SK-N-SH (cell line): ENCODE measurements around the gene HTRA2. TPM values are rescaled to one million over a fixed set of nuclear protein-coding genes. Genes with fewer than 3 reads are reported as not detected.

Experiments
- CTCF ChIA-PET: fragments of 300-600, 350-600 bp; formaldehyde crosslinking; extraction: SDS; loops from one replicate; lab custom pipeline; 2021; lab: Yijun Ruan, JAX
- POLR2A ChIA-PET: fragments of 350-600 bp; sonication (Branson Sonifier 250); formaldehyde crosslinking; extraction: SDS; loops from one replicate; lab custom pipeline; 2020; ENCODE audit warnings: antibody characterized with exemption, inconsistent platforms; lab: Yijun Ruan, JAX
- DNase-seq: peaks from one replicate; pipeline ENCODE4 v3.0.0; 2012
- H2AFZ ChIP-seq: fragments of 200-600 bp; sonication (generic); 2 replicates; pipeline ENCODE4 v1.8.1; 2016; ENCODE audit warnings: antibody characterized with exemption, mild to moderate bottlenecking, low read depth
- H3F3A ChIP-seq: fragments of 200-600 bp; sonication (generic); replicated peaks from 2 replicates; pipeline ENCODE3; 2016; ENCODE audit warnings: antibody characterized with exemption, mild to moderate bottlenecking; ENCODE audit not compliant: insufficient read depth
- H3K27ac ChIP-seq, 2 experiments: fragments of 200-500 bp in 1 of 2; fragments of 200-600 bp in 1 of 2; sonication (Bioruptor generic) in 1 of 2; sonication (generic), shearing (Covaris generic) in 1 of 2; 2 replicates each; pipeline versions ENCODE4 v1.5.1 to v1.6.1; 2014 to 2016; ENCODE audit warnings: low read depth in 2 of 2, inconsistent platforms in 1 of 2, low read length in 1 of 2, mild to moderate bottlenecking in 1 of 2, mixed read lengths in 1 of 2
- H3K27me3 ChIP-seq: fragments of 200-600 bp; sonication (generic), shearing (Covaris generic); 2 replicates; pipeline ENCODE4 v1.6.1; 2016; ENCODE audit warnings: mixed run types; ENCODE audit not compliant: insufficient read depth
- H3K36me3 ChIP-seq, 2 experiments: fragments of 200-500 bp in 1 of 2; fragments of 200-600 bp in 1 of 2; sonication (Bioruptor generic) in 1 of 2; sonication (generic) in 1 of 2; replicated peaks in 1 of 2; 2 replicates each; pipeline versions ENCODE3 to v1.5.1; 2014 to 2016; ENCODE audit warnings: low read length in 1 of 2, mild to moderate bottlenecking in 1 of 2; ENCODE audit not compliant: insufficient read depth in 2 of 2, control insufficient read depth in 1 of 2
- H3K4me1 ChIP-seq, 2 experiments: fragments of 200-500 bp in 1 of 2; fragments of 200-600 bp in 1 of 2; sonication (Bioruptor generic) in 1 of 2; sonication (generic), shearing (Covaris generic) in 1 of 2; 2 replicates each; pipeline versions ENCODE4 v1.5.1 to v1.6.1; 2014 to 2016; ENCODE audit warnings: low read depth in 1 of 2, low read length in 1 of 2, mixed run types in 1 of 2; ENCODE audit not compliant: insufficient read depth in 2 of 2, control insufficient read depth in 1 of 2
- H3K4me2 ChIP-seq: fragments of 200-600 bp; sonication (generic), shearing (Covaris generic); 2 replicates; pipeline ENCODE4 v1.6.1; 2017; ENCODE audit warnings: mixed run types
- H3K4me3 ChIP-seq, 2 experiments: fragments of 200-500 bp in 1 of 2; fragments of 200-600 bp in 1 of 2; sonication (Bioruptor generic) in 1 of 2; sonication (generic), shearing (Covaris generic) in 1 of 2; 2 replicates each; pipeline versions ENCODE4 v1.5.1 to v1.8.1; 2014 to 2016; ENCODE audit warnings: low read depth in 2 of 2, inconsistent platforms in 1 of 2, low read length in 1 of 2, mild to moderate bottlenecking in 1 of 2, mixed read lengths in 1 of 2, moderate library complexity in 1 of 2
- H3K79me2 ChIP-seq: fragments of 200-600 bp; sonication (generic); 2 replicates; pipeline ENCODE4 v1.8.1; 2017; ENCODE audit warnings: mild to moderate bottlenecking; ENCODE audit not compliant: insufficient read depth
- H3K9ac ChIP-seq: fragments of 200-600 bp; sonication (generic); 2 replicates; pipeline ENCODE4 v1.6.1; 2017; ENCODE audit warnings: mixed run types
- H3K9me2 ChIP-seq: fragments of 200-600 bp; sonication (generic); 2 replicates; pipeline ENCODE4 v1.6.1; 2017; ENCODE audit warnings: mixed run types
- H3K9me3 ChIP-seq: fragments of 200-600 bp; sonication (generic); 2 replicates; pipeline ENCODE4 v1.6.1; 2017; ENCODE audit warnings: mixed run types, mild to moderate bottlenecking, moderate library complexity
- H4K20me1 ChIP-seq: fragments of 200-600 bp; sonication (generic); 2 replicates; pipeline ENCODE4 v1.6.1; 2017; ENCODE audit warnings: mild to moderate bottlenecking, mixed run types; ENCODE audit not compliant: insufficient read depth
- CHD2 ChIP-seq: fragments of 150-350 bp; IDR thresholded peaks from 2 replicates; pipeline ENCODE4 v1.6.1; 2018; ENCODE audit warnings: low read length; ENCODE audit not compliant: partially characterized antibody
- ELF1 ChIP-seq: IDR thresholded peaks from 2 replicates; pipeline ENCODE4 v1.4.0; 2012
- EP300 ChIP-seq, 2 experiments: IDR thresholded peaks; 2 replicates each; pipeline versions ENCODE4 v1.4.0 to v1.6.1; 2012; ENCODE audit warnings: borderline replicate concordance in 1 of 2, low read depth in 1 of 2, low read length in 1 of 2
- FOXJ3 ChIP-seq: sonication (generic); formaldehyde crosslinking; IDR thresholded peaks from 2 replicates; pipeline ENCODE4 v1.5.1; 2020; ENCODE audit warnings: mild to moderate bottlenecking, missing genetic modification reagents
- FOXM1 ChIP-seq: IDR thresholded peaks from 2 replicates; pipeline ENCODE4 v1.4.0; 2012; ENCODE audit warnings: low read depth, mild to moderate bottlenecking
- GABPA ChIP-seq: IDR thresholded peaks from 2 replicates; pipeline ENCODE4 v1.4.0; 2012; ENCODE audit warnings: low read depth, mild to moderate bottlenecking
- GATA2 ChIP-seq: sonication (generic); formaldehyde crosslinking; IDR thresholded peaks from 2 replicates; pipeline ENCODE4 v1.5.0; 2020; ENCODE audit warnings: mild to moderate bottlenecking, missing genetic modification reagents
- JUND ChIP-seq: IDR thresholded peaks from 2 replicates; pipeline ENCODE4 v1.4.0; 2012
- MEF2A ChIP-seq: IDR thresholded peaks from 2 replicates; pipeline ENCODE4 v1.4.0; 2012; ENCODE audit warnings: low read depth, borderline replicate concordance
- NFIC ChIP-seq: IDR thresholded peaks from 2 replicates; pipeline ENCODE4 v1.4.0; 2012; ENCODE audit warnings: borderline replicate concordance
- NRF1 ChIP-seq: IDR thresholded peaks from 2 replicates; pipeline ENCODE4 v1.6.1; 2012; ENCODE audit warnings: low read depth, mild to moderate bottlenecking, low read length
- POLR2AphosphoS5 ChIP-seq: IDR thresholded peaks from 2 replicates; pipeline ENCODE4 v1.6.1; 2012; ENCODE audit warnings: low read depth, low read length
- RCOR1 ChIP-seq: fragments of 150-350 bp; IDR thresholded peaks from 2 replicates; pipeline ENCODE4 v1.6.1; 2017; ENCODE audit warnings: antibody characterized with exemption, low read length
- RFX5 ChIP-seq: IDR thresholded peaks from 2 replicates; pipeline ENCODE4 v1.6.1; 2012; ENCODE audit warnings: mild to moderate bottlenecking, improper control_type of control experiment, low read length
- RXRA ChIP-seq: IDR thresholded peaks from 2 replicates; pipeline ENCODE4 v1.4.0; 2012; ENCODE audit warnings: low read depth, mild to moderate bottlenecking, borderline replicate concordance
- TAF1 ChIP-seq: IDR thresholded peaks from 2 replicates; pipeline ENCODE4 v1.6.1; 2012; ENCODE audit warnings: low read depth, mild to moderate bottlenecking, low read length, moderate library complexity, borderline replicate concordance
- TCF12 ChIP-seq: IDR thresholded peaks from 2 replicates; pipeline ENCODE4 v1.4.0; 2012
- TEAD4 ChIP-seq: IDR thresholded peaks from 2 replicates; pipeline ENCODE4 v1.4.0; 2012; ENCODE audit warnings: mild to moderate bottlenecking, borderline replicate concordance; ENCODE audit not compliant: insufficient read depth
- YY1 ChIP-seq: IDR thresholded peaks from 2 replicates; pipeline ENCODE4 v1.4.0; 2012; ENCODE audit warnings: low read depth, mild to moderate bottlenecking
- WGBS: methylation state at CpG from one replicate; pipeline ENCODE4 v1.1.6; 2017; ENCODE audit warnings: low lambda C conversion rate; 5-methylcytosine and 5-hydroxymethylcytosine counted together
- polyA plus RNA-seq, 3 experiments: library from polyadenylated mRNA; depleted of rRNA; stranded (reverse); fragments of >200 nt; gene quantifications; 2 replicates each; pipeline ENCODE4 v1.2.3, GENCODE V29; 2012
- TF ChIP-seq, protein P1 (sequence below): IDR thresholded peaks from 2 replicates; pipeline ENCODE4 v1.4.0; 2012; ENCODE audit warnings: low read depth, borderline replicate concordance
- TF ChIP-seq, protein P2 (sequence below): fragments of 200-600 bp; sonication (generic); IDR thresholded peaks from 2 replicates; pipeline ENCODE4 v1.6.1; 2017; ENCODE audit warnings: antibody characterized with exemption, mild to moderate bottlenecking, moderate library complexity
- TF ChIP-seq, protein P3 (sequence below): IDR thresholded peaks from 2 replicates; pipeline ENCODE4 v1.4.0; 2012; ENCODE audit warnings: low read depth
- TF ChIP-seq, protein P4 (sequence below): fragments of 150-350 bp; IDR thresholded peaks from 2 replicates; pipeline ENCODE4 v1.6.1; 2016; ENCODE audit warnings: mild to moderate bottlenecking, low read depth, low read length
- TF ChIP-seq, protein P5 (sequence below): fragments of 150-350 bp; IDR thresholded peaks from 2 replicates; pipeline ENCODE4 v1.6.1; 2017; ENCODE audit warnings: antibody characterized with exemption, low read length, low read depth, borderline replicate concordance

HTRA2 gene
- polyA plus RNA-seq (2012; rRNA removed), result 55.7 and 60.4 TPM in 2 replicates
- 30.4 and 45.8 TPM in 2 replicates for polyA plus RNA-seq (2012; cell fraction: cytosol; rRNA removed)
- polyA plus RNA-seq (2012; cell fraction: nucleus; rRNA removed), result 55.7 and 62.3 TPM in 2 replicates

DNA sequence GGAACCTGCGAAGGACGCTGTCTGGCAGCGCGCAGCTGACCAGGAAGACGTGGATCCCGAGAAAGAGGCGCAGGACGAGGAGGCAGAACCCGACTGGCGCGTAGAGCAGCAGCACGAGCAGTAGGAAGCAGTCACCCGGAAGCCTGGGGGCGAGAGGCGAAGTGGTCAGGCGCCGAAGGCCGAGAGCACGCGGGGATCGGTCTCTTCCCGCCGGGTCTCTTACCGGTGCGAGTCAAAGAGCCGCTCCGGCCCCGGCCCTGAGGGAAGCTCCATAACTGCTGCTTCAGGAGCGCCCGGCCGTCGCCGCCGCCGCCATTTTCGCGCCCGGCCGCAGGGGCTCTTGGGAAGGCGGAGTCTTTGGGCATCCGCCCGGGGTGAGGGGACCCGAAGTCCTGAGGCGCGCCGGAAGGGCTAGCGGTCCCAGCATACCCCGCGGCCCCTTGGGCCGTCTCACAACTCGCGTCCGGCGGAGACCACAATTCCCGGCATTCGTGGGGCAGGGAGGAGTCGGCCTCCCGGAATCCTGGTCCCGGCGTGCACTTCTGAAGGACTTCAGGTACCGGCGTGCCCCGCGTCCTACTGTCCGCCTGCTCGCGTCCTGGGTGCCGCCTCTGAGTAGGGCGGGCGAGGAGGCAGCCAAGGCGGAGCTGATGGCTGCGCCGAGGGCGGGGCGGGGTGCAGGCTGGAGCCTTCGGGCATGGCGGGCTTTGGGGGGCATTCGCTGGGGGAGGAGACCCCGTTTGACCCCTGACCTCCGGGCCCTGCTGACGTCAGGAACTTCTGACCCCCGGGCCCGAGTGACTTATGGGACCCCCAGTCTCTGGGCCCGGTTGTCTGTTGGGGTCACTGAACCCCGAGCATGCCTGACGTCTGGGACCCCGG, at the start of gene HTRA2, which contains the start of gene AUP1:
TSS of gene HTRA2 (plus strand) at position 577 of the 882 bp plus-strand sequence. CDS start at position 651, 74 bp downstream.
TSS of gene AUP1 (minus strand) at position 350 of the 882 bp plus-strand sequence. CDS start at position 273, 77 bp downstream.
- Histone ChIP-seq H3K4me2 (peak within 1 kb of the TSS; percentile 90), H3K4me3 (peak within 1 kb of the TSS; percentile 83 to 99), H3K9me3 (no peaks in the 10 kb centered on the region), H3K9me2 (no peaks in the 10 kb centered on the region), H3K27ac (peak within 1 kb of the TSS; percentile 68 to 92), H3K27me3 (no peaks in the 10 kb centered on the region), H3K79me2 (peaks cover 45% of the 10 kb centered on the region), H3K9ac (peak within 1 kb of the TSS; percentile 90), H3F3A (peaks cover 18% of the 10 kb centered on the region), H3K4me1 (peaks cover 13 to 24% of the 10 kb centered on the region in 2 experiments), H3K36me3 (peaks cover 27 to 51% of the 10 kb centered on the region in 2 experiments), H2AFZ (peak within 1 kb of the TSS; percentile 83), H4K20me1 (no peaks in the 10 kb centered on the region)
- DNase-seq, result peak; percentile 98
- ChIA-PET POLR2A (interaction anchor here (0.7 to 2.5 kb wide), 10 partner anchors 9 to 75 kb away, joined by 4 to 13 read pairs (median 5); partner anchors contain the start of genes CCDC142, INO80B, MRPL53 and PCGF1), CTCF (interaction anchor here (0.9 to 7.8 kb wide), 8 partner anchors 15 to 65 kb away, joined by 3 to 102 read pairs (median 10); partner anchors contain the start of genes CCDC142, LBX2, PCGF1 and TLX2)
- 1% methylated on average over 30 of the region's 87 CpGs for WGBS
- TF ChIP-seq, protein P1, sequence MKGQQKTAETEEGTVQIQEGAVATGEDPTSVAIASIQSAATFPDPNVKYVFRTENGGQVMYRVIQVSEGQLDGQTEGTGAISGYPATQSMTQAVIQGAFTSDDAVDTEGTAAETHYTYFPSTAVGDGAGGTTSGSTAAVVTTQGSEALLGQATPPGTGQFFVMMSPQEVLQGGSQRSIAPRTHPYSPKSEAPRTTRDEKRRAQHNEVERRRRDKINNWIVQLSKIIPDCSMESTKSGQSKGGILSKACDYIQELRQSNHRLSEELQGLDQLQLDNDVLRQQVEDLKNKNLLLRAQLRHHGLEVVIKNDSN, result no peak
- TF ChIP-seq GATA2, result no peak
- peak; percentile 91 for TF ChIP-seq ELF1
- TF ChIP-seq, protein P2, sequence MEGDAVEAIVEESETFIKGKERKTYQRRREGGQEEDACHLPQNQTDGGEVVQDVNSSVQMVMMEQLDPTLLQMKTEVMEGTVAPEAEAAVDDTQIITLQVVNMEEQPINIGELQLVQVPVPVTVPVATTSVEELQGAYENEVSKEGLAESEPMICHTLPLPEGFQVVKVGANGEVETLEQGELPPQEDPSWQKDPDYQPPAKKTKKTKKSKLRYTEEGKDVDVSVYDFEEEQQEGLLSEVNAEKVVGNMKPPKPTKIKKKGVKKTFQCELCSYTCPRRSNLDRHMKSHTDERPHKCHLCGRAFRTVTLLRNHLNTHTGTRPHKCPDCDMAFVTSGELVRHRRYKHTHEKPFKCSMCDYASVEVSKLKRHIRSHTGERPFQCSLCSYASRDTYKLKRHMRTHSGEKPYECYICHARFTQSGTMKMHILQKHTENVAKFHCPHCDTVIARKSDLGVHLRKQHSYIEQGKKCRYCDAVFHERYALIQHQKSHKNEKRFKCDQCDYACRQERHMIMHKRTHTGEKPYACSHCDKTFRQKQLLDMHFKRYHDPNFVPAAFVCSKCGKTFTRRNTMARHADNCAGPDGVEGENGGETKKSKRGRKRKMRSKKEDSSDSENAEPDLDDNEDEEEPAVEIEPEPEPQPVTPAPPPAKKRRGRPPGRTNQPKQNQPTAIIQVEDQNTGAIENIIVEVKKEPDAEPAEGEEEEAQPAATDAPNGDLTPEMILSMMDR, result no peak
- TF ChIP-seq NFIC, result no peak
- TF ChIP-seq, protein P3, sequence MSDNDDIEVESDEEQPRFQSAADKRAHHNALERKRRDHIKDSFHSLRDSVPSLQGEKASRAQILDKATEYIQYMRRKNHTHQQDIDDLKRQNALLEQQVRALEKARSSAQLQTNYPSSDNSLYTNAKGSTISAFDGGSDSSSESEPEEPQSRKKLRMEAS, result peak; percentile 72
- no peak for TF ChIP-seq RFX5
- peak; percentile 95 for TF ChIP-seq TAF1
- TF ChIP-seq TCF12, result 0 out of 2 replicates have a peak, but pooled peaks have one; percentile 4
- TF ChIP-seq JUND, result 0 out of 2 replicates have a peak, but pooled peaks have one; percentile 6
- TF ChIP-seq TEAD4, result no peak
- no peak for TF ChIP-seq FOXM1
- TF ChIP-seq, protein P4, sequence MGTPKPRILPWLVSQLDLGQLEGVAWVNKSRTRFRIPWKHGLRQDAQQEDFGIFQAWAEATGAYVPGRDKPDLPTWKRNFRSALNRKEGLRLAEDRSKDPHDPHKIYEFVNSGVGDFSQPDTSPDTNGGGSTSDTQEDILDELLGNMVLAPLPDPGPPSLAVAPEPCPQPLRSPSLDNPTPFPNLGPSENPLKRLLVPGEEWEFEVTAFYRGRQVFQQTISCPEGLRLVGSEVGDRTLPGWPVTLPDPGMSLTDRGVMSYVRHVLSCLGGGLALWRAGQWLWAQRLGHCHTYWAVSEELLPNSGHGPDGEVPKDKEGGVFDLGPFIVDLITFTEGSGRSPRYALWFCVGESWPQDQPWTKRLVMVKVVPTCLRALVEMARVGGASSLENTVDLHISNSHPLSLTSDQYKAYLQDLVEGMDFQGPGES, result no peak
- no peak for TF ChIP-seq EP300 (IDR thresholded peaks at IDR 0.05; ENCODE audit: borderline replicate concordance in 1 of 2, low read depth in 1 of 2, low read length in 1 of 2)
- peak; percentile 32; the same call in 1 of the 2 replicates for TF ChIP-seq NRF1
- TF ChIP-seq, protein P5, sequence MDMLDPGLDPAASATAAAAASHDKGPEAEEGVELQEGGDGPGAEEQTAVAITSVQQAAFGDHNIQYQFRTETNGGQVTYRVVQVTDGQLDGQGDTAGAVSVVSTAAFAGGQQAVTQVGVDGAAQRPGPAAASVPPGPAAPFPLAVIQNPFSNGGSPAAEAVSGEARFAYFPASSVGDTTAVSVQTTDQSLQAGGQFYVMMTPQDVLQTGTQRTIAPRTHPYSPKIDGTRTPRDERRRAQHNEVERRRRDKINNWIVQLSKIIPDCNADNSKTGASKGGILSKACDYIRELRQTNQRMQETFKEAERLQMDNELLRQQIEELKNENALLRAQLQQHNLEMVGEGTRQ, result no peak
- TF ChIP-seq MEF2A, result no peak
- TF ChIP-seq YY1, result peak; percentile 98
- no peak; the same call in 1 of the 2 replicates for TF ChIP-seq FOXJ3 (CRISPR knock-in tag)
- TF ChIP-seq RCOR1, result no peak
- no peak for TF ChIP-seq RXRA
- peak; percentile 88 for TF ChIP-seq POLR2AphosphoS5
- TF ChIP-seq CHD2, result peak; percentile 85
- peak; percentile 86 for TF ChIP-seq GABPA
